Measurements from ENCODE around the gene NECTIN2.
A peak's percentile ranks its signal among the peaks of the same experiment; 100 is the strongest.
"Not testable (repeated sequence)": the region's sequence is repeated elsewhere in the genome, so short reads cannot be mapped to it uniquely, and the experiment has no call there.

The NECTIN2 gene

DNA sequence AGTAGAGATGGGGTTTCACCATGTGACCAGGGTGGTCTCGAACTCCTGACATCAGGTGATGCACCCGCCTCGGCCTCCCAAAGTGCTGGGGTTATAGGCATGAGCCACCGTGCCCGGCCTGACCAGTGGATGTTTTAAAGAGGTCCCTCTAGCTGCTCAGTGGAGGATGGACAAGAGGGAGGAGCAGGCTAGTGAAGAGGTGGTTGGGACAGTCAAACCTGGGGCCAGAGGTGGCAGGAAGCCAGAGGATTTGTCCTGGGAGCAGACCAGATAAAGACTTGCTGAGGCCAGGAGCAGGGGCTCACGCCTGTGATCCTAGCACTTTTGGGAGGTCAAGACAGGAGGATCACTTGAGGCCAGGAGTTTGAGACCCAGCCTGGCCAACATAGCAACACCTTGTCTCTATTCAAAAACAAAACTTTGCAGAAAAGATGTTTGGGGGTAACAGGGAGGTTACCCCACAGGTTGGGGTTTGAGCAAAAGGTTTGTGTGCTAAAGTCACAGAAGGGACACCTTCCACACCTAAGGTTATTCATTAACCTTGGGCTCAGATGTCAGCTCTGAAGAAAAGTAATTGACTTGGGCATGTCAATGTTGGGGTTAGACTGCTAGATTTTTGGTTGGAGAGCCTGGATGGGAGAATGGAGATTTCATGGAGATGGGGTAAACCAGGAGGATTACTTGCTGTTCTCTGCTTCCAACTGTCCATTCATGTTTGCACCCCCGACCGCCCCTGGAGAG lies 28.2 kb upstream of the NECTIN2 start:
- peak; percentile 78 for DNase-seq (ENCODE audit: low spot score)

DNA sequence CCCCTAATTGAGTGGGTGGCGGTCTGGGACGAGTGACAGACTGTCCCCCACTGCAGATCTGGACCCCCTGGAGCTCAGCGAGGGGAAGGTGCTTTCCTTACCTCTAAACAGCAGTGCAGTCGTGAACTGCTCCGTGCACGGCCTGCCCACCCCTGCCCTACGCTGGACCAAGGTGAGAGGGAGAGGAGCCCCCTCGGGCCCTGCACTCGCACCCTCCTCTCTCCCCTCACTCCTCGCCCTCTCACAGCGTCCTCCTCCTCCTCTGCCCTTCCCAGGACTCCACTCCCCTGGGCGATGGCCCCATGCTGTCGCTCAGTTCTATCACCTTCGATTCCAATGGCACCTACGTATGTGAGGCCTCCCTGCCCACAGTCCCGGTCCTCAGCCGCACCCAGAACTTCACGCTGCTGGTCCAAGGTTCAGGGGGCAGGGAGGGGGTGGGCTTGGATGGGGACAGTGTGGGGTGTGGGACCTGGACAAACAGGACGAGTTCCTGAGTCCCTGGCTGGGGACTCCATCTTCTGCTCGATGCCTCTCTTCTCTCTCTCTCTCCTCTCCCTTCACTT lies 27.5 kb upstream of the NECTIN2 start:
- no peak for DNase-seq (ENCODE audit: low spot score)

DNA sequence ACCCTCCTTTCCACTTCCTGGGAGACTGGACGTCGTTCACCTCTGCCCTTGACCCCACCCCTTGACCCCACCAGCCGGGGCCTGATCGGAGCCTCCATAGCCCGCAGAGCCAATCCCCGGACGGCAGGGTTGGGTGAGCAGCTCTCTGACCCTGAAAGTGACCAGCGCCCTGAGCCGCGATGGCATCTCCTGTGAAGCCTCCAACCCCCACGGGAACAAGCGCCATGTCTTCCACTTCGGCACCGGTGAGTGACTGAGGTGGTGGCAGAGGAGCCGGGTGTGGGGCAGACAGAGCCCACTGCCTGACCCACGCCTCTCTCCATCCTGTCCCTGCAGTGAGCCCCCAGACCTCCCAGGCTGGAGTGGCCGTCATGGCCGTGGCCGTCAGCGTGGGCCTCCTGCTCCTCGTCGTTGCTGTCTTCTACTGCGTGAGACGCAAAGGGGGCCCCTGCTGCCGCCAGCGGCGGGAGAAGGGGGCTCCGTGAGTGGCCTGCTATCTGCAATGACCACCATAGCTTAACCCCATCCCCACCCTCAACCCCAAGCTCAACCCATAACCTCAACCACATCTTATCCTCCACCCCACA lies 26.8 kb upstream of the NECTIN2 start:
- no peak for DNase-seq (ENCODE audit: low spot score)

GRCh38 chr19:44820648-44821609 lies 25.2 kb upstream of the NECTIN2 start:
- DNase-seq (ENCODE audit: low spot score) = no peak

- DNase-seq (ENCODE audit: low spot score) = no peak
These were observed 23.9 kb upstream of the NECTIN2 start for GRCh38 chr19:44822177-44822576.

- DNase-seq (ENCODE audit: low spot score) = peak; percentile 77
These were observed 23.3 kb upstream of the NECTIN2 start for GRCh38 chr19:44822670-44823372.

DNA sequence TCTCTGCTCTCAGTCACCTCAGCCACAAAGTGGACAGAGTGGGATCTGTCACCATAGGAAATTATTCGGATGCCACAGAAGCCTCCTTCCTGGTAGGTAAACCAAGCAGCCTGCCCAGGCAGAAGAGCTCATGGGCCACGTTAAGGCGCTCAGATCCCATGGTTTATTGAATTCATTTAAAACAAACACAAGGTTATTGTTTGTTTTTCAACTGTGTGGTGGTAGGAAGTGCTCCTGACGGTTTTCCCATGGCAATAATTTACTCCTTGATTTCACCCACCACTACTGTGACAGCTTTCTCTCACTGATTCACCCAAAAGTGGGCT lies 22.8 kb upstream of the NECTIN2 start:
- no peak for DNase-seq (ENCODE audit: low spot score)

- DNase-seq (ENCODE audit: low spot score) = no peak
These were observed 21.3 kb upstream of the NECTIN2 start for GRCh38 chr19:44824761-44825160.

DNA sequence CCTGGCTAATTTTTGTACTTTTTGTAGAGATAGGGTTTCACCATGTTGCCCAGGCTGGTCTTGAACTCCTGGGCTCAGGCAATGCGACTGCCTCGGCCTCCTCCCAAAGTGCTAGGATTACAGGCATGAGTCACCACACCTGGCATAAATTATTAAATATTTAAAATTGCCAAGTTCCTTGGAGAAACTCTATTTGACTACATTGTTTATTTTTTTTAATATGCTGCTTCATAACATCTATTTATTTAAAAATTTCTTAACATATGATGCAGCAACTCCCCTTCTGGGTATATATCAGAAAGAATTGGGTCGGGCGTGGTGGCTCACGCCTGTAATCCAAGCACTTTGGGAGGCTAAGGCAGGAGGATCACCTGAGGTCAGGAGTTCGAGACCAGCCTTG lies 13.2 kb upstream of the NECTIN2 start:
- DNase-seq (ENCODE audit: low spot score) = not testable (repeated sequence)

DNA sequence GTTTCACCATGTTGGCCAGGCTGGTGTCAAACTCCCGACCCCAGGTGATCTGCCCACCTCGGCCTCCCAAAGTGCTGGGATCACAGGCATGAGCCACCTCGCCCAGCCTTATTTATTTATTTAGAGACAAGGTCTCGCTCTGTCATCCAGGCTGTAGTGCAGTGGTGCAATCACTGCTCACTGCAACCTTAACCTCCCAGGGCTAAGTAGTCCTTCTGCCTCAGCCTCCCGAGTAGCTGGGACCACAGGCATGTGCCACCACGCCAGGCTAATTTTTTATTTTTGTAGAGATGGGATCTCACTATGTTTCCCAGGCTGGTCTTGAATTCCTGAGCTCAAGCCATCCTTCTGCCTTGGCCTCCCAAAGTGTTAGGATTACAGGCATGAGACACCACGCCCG lies 11.7 kb upstream of the NECTIN2 start:
- DNase-seq (ENCODE audit: low spot score) = not testable (repeated sequence)

- DNase-seq (ENCODE audit: low spot score) = no peak
These were observed 6.8 kb upstream of the NECTIN2 start for GRCh38 chr19:44839276-44839675.

GRCh38 chr19:44840811-44841210 lies 5.3 kb upstream of the NECTIN2 start:
- DNase-seq (ENCODE audit: low spot score) = no peak

DNA sequence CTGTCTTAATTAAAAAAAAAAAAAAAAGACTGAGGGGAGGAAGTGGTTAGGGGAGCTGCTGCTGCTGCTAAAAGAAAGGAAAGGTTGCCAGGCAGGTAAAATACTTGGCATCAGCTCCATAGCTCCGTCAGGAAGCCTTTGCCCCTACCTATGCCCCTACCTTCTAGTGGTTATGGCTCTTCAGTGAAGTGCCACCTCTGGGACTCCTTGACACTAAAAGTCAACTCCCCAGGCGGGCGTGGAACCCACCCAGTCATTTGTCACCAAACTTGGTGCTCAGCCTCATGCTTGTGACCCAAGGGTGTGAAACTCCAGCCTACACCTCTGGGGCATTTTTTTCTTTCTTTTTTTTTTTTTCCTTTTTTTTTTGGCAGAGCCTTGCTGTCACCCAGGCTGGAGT lies 4.9 kb upstream of the NECTIN2 start:
- no peak for DNase-seq (ENCODE audit: low spot score)

DNA sequence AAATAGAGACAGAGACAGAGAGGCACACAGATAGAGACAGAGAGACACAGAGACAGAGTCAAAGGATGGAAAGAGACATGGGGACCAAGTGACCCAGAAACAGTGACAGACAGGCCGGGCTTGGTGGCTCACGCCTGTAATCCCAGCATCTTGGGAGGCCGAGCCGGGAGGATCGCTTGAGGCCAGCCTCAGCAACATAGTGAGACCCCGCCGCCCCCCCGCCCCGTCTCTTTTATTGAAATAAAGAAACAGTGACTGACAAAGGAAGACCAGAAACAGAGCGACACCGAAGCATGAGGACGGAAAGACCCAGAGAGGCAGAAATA lies 848 bp upstream of the NECTIN2 start:
- DNase-seq (ENCODE audit: low spot score) = no peak

DNA sequence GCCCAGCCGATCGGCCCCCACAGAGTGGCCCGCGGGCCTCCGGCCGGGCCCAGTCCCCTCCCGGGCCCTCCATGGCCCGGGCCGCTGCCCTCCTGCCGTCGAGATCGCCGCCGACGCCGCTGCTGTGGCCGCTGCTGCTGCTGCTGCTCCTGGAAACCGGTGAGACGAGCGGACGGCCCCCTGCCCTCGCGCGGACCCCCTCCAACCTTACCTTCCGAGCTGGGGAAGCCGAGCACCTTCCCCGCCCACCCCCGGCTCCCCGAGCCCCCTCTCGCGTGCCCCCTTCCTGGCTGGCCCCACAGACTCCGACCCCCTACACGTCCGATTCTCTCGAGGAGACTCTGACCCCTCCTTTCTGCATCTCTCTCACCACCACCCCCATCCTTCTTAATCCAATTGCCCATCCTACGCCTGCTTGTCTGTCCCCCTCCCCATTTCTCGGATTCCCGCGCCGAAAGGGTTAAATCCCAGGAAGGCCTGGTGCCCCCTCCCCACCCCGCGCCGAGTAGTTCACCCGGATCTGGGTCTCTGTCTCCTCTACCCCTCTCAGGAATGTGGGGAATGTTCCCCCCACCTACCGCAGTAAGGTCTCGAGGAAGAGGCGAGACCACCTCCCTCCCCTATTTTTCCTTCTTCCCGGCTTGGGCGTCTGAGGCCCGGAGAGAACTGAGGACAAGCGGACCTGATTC lies 502 bp downstream of the NECTIN2 start:
- no peak for DNase-seq (ENCODE audit: low spot score)

GRCh38 chr19:44847144-44848035 lies 1.3 kb downstream of the NECTIN2 start:
- DNase-seq (ENCODE audit: low spot score) = peak; percentile 56

DNA sequence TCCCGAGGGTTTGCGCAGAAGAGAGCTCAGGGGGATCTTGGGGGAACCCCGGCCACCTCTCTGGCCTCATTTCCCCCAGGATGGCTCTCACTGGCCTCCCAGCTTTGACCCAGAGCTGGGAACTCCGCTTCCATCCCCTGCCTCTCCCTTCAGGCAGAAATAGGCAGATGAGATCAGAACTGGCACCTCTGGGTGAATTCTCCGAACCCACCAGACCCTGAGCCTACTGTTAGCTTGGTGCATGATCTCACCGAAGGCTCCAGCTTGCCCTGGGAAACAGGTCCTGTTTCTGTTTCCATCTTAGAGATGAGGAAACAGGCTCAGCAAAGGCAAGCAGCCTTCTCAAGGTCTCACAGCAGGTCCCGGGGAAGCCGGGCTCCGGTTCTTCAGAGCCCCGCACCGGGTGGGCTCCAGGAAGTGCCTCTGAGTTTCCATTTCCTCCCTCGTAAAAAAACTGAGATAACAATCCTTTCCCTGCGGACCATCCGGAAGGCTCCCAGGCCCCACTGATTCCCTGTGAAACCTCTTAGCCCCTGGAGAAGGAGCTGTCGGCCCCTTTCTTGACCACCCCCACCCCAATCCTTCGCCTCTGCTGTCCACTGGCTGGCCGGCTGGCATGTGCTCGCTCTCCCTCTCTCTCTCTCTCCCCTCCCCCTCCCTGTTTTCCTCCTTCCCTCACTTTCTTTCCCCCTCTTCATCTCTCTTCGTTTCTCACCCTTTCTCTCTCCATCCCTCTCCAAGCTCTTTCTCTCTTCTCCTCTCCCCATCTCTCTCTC lies 2.1 kb downstream of the NECTIN2 start:
- no peak for DNase-seq (ENCODE audit: low spot score)

DNA sequence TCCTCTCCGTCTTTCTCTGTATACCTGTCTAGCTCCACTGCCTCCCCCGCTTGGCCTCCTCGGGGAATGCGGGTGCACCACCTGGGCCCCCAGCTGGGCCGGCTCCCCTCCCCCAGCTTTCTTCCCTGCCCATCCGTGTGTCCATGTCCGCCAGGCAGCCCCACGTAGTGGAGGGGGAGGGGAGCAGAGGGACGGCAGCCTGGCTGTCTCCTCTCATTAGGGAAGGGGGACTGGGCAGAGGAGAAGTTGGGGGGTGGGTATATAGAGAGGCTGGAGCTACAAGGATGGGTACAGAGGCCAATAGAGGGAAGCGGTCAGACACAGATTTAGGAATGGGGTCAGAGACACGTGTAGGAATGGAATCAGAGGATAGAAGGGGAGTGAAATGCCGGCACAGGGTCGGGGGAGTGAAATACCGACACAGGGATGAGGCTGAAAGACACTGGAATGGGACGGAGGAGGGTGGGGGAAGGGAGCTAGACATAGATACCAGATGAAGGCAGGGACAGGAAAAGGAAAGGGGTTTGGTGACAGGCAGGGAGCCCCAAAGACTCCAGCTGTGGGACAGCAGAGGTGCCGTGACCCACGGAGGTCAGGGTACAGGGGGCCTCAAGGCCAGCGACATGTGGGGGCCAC lies 2.8 kb downstream of the NECTIN2 start:
- DNase-seq (ENCODE audit: low spot score) = no peak

GRCh38 chr19:44850641-44851109 lies 4.6 kb downstream of the NECTIN2 start:
- DNase-seq (ENCODE audit: low spot score) = no peak

Measured in HuH-7.5 (cell line).